ENCODE data around the gene CST3.
"Not testable (repeated sequence)": the region's sequence is repeated elsewhere in the genome, so short reads cannot be mapped to it uniquely, and the experiment has no call there.

Gene CST3

DNA sequence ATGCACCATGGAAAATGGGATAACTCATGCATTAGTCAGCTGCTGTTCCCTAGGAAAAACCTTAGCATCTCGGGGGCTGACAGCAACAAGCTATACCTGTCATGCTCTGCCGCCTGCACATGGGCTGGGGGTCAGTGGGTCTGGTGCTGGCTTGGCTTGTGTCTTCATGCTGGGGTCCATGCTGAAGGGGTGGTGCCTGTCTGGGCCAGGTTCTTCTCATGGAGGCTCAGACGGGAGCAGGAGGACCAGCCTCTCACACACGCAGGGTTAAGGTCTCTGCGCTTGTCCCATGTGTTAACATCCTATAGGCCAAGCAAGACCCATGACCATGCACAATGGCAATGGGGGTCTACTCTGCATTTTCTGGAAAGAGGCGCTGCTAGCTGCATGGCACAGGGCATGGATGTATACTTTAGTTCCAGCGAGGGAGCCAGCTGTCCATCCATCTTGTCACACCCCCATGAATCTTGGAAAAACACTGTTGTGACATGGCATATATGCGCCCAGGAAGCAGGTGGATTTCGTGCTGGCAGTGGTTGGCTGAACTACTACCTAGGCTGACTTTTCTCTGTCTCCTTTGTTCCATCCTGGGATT is 24.6 kb upstream of the CST3 start:
- no peak for DNase-seq (ENCODE audit: low read depth, low spot score)

DNA sequence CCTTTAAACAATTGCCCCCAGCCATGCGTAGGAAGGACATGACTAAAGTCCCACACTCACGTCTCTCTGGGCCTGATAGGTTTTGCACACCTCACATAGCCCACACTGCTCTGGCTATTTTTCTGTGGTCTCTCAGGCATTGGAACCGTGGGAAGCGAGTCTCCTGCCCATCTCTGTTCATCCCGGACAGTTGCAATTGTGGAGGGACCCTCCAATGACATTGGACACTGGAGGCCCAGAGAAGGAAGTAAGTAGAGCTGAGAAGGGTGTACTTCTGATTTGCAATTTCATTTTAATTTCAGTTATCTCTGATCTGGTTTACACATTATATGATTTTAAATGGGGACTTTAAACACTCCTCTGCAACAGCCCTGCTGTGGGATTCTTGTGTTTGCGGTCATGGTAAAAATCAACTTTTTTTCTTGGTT is 23.3 kb upstream of the CST3 start:
- no peak for DNase-seq (ENCODE audit: low read depth, low spot score)

DNA sequence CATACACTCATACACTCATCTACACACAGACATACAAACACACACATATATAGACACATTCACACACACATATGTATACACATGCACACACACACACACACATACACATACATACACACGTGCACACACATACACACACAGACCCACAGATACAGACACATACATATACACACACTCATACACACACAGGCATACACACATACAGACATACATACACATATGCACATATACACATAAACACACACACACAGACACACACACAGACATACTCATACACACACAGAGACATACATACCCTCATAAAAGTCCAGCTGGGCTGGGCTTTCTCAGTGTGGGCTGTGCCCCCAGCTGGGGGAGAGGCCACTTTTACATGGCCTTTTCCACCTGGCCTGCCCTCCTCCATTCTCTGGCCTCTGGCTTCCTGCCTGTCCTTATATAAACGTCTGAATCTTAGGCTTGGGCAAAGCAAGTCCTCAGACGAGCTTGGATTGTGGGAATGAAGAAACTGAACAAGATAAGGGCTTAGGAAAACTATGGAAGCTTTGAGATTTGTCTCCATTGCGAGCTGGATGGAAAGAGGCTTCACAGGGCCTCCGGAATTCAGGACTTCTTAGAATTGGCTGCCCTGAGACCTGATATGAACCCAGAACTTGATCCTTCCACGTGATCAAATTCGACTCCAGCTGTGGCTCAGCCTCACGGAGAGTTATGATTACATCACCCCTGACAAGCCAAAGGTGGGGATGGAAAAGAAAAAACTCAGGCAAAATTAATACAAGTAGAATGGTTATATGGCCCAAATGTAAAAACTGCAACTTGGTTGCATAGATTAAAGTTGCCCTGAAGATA is 22.5 kb upstream of the CST3 start:
- no peak for DNase-seq (ENCODE audit: low read depth, low spot score)

DNA sequence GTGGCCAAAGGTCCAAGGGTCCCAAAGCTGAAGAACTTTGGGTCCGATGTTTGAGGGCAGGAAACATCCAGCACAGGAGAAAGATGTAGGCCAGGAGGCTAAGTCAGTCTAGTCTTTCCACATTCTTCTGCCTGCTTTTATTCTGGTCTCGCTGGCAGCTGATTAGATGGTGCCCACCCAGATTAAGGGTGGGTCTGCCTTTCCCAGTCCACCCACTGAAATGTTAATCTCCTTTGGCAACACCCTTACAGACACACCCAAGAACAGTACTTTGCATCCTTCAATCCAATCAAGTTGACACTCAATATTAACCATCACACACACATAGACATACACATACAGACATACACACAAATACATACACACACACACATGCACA is 21.8 kb upstream of the CST3 start:
- not testable (repeated sequence) for DNase-seq (ENCODE audit: low read depth, low spot score)

DNA sequence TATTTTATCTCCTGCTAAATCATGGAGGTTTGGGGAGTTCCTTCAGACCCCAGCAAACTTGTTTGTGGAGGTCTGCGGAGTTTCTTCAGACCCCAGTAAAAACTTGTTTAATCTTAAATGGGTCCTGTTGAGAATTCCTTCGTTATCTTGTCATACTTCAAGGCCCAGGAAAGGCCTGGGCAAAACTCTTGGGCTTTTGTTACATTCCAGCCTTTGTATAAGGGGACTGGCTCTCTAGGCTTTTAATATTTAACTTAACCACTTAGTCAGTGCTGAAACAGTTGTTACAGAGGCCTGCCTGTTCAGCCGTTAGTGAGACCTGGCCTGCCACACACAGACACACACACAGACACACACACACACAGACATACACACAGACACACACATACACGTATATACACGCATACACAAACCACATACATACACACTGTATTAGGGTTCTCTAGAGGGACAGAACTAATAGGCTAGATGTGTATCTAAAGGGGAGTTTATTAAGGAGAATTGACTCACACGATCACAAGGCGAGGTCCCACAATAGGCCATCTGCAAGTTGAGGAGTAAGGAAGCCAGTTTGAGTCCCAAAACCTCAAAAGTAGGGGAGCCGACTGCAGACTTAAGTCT is 21.3 kb upstream of the CST3 start:
- no peak for DNase-seq (ENCODE audit: low read depth, low spot score)

DNA sequence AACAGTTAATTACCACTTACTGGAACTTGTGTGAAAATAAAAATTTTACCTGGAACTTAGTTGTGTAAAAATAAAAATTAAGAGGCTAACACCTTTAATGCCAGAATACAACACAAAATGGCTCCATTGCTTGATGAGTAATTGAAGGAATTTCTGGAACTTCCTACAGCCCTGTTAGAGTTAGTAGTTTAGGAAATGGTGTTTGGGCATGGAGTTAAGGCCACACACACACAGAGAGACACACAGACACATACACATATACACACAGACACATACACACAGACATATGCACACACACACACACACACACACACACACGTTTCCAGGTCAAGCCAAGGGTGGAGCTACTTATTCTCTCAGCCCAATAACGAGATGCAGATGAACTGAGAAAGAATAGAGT is 20.6 kb upstream of the CST3 start:
- DNase-seq (ENCODE audit: low read depth, low spot score): no peak

DNA sequence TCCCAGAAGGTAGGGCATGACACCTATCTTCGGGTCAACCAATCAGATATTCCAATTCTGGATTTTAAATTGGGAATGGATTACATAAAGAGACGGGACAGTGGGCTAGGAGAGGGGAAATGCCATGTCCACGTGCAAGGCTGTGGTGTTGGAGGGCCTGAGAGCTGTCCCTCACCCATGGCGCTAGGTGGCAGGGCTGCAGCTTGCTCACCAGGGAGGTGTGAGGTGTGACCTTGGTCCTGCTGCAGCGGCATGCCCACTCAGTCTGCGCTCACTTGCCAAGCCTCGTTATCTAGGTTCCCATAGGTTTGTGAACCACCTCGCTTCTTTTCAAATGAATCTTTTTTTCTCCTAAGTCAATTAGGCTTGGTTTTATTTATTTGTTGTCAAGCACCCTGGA is 19.4 kb upstream of the CST3 start:
- no peak for DNase-seq (ENCODE audit: low read depth, low spot score)

GRCh38 chr20:23656372-23656771 is 18.6 kb upstream of the CST3 start:
- DNase-seq (ENCODE audit: low read depth, low spot score): no peak

DNA sequence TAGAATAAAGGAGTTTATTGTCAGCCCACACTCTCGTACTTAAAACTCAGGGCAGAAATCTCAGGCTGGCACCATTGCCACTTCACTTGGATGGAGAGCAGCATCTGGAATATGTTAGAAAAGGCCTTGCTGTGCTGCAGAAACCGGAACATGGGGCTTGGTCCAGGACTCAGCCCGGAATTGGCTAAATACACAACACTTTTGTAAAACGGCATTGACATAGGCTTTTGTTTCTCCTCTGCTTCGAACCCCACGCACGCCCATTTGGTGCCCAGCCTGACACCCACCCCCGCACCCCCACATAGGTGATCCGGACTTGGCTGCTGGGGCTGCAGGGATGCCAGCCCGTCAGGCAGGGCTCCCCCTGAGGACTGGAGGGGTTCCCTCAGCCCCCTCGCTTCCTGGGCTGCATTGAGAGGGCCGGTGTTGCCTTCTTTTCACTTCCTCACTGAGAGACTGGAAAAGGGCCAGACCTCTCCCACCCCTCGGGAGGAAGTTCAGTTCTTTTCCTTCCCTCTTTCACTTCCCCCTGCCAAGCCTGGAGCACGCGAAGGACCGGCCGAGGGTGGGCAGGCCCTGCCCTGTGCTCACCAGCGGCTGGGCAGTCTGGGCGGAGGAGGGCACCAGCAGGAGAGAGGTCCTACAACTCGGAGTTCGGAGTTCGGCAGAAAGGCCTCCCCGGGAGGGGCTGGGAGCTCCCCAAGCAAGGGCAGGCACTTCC is 17.9 kb upstream of the CST3 start:
- DNase-seq (ENCODE audit: low read depth, low spot score): no peak

- DNase-seq (ENCODE audit: low read depth, low spot score): no peak
These were observed 17.0 kb upstream of the CST3 start for GRCh38 chr20:23654717-23655116.

DNA sequence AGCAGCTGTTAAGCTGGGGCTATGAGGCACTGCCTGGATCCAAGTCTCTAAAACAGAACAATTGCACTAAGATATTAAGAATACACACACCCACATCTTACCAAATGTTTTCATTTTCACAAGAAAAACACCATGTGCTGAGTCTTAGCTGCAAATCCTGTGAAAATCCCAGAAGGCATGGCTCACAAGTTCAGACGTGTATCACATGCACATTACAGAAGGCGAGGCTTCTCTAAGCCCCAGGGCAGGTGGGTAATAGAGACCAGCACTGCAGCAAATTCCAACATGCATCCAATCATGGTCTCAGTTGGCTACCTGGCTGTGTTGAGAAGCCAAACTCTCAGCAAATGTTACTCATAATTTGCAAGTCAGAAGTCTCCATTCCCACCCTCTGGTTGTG is 16.2 kb upstream of the CST3 start:
- DNase-seq (ENCODE audit: low read depth, low spot score): no peak

GRCh38 chr20:23653400-23653938 is 15.7 kb upstream of the CST3 start:
- DNase-seq (ENCODE audit: low read depth, low spot score): no peak

DNA sequence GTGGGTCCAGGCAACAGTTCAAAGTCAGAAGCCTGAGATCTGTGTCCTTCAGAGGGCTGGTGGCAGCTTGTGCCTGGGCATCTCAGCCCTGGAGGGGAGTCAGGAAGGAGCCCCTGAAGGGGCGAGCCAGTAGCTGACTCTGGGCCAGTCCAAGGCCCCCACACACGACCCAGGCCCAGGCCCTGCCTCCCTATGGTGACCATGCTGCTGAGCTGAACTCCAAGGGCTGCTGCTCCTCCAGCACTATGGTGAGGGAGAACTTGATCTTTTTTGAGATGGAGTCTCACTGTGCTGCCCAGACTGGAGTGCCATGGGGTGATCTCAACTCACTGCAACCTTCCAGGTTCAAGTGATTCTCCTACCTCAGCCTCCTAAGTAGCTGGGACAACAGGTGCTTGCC is 15.2 kb upstream of the CST3 start:
- DNase-seq (ENCODE audit: low read depth, low spot score): no peak

DNA sequence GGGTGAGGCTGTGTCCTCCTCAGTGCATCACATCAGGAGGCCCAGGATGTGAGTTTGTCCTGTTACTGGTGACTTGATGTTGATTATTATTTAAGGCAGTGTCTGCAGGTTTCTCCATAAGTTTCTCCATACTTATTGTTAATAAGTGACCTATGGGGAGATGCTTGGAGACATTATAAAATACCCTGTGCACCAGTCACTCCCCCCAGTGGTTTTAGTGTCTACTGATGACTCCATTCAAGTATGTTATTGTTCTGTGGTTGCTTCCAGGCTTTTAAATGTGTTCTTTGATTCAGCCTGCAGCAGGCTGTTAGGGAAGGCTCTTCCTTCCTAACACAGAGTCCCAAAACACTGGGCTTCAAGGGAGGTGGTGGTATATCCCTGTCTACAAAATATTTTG is 14.6 kb upstream of the CST3 start:
- no peak for DNase-seq (ENCODE audit: low read depth, low spot score)

GRCh38 chr20:23651117-23651516 is 13.4 kb upstream of the CST3 start:
- DNase-seq (ENCODE audit: low read depth, low spot score): no peak

- DNase-seq (ENCODE audit: low read depth, low spot score): no peak
These were observed 12.2 kb upstream of the CST3 start for GRCh38 chr20:23649830-23650417.

DNA sequence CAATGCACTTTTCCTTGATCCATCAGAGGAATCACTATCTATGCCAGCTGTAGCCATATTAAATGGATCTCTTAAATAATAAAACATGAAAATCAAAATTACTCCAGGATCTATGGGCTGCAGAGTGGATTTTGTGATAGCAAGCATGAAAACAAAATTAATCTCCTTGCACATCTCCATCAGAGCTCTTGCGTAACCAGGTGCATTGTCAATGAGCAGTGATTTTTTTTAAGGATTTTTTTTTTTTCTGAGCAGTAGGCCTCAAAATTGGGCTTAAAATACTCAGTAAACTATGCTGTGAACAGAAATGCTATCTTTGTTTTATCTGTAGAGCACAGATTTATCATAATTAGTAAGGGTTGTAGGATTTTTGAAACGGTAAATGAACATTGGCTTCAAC is 11.5 kb upstream of the CST3 start:
- no peak for DNase-seq (ENCODE audit: low read depth, low spot score)

DNA sequence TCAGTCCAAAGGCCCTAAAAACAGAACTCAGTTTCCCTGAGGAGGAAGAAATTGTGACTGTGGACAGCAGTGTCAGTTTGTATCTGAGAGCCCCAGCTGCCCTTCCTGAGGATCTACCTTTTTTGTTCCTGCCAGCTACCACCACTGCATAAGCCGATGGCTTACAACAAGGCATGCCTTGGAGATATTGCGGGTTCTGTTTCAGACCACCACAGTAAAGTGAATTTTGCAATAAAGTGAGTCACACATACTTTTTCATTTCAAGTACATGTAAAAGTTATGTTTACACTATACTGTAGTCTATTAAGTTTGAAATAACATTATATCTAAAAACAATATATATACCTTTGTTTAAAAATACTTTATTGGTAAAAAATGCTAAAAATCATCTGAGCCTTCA is 9.6 kb upstream of the CST3 start:
- no peak for DNase-seq (ENCODE audit: low read depth, low spot score)

- DNase-seq (ENCODE audit: low read depth, low spot score): no peak
These were observed 8.5 kb upstream of the CST3 start for GRCh38 chr20:23646106-23646873.

DNA sequence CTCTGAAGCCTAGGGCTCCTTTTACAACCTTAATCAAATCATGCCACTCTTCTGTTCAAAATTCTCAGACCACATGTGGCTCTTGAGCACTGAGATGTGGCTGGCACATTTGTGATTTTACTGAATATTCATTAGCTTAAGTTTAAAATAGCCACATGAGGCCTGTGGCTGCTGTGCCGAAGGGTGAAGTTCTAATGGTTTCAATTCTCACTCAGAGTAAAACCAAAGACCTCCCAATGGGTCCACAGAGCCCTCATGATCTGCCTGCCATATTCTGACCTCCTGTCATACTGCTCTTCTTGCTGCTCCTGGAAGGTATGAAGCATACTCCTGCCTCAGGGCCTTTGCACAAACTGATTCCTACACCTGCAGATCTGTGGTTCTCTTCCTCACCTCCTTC is 7.8 kb upstream of the CST3 start:
- DNase-seq (ENCODE audit: low read depth, low spot score): no peak

- DNase-seq (ENCODE audit: low read depth, low spot score): no peak
These were observed 6.4 kb upstream of the CST3 start for GRCh38 chr20:23644164-23644563.

Data from brain pericyte (primary cell).